Hematopoietic multipotent progenitor cell treated with erythropoietin and hydrocortisone succinate and interleukin-3 and kit ligand, for 15 days (in vitro differentiated cells): ENCODE measurements around the gene TEKTIP1.
A peak's percentile ranks its signal among the peaks of the same experiment; 100 is the strongest.

Experiments used
- DNase-seq: peaks from one replicate; pipeline ENCODE4 v3.0.0-alpha.2; 2015; ENCODE audit warnings: low spot score

TEKTIP1 gene

DNA sequence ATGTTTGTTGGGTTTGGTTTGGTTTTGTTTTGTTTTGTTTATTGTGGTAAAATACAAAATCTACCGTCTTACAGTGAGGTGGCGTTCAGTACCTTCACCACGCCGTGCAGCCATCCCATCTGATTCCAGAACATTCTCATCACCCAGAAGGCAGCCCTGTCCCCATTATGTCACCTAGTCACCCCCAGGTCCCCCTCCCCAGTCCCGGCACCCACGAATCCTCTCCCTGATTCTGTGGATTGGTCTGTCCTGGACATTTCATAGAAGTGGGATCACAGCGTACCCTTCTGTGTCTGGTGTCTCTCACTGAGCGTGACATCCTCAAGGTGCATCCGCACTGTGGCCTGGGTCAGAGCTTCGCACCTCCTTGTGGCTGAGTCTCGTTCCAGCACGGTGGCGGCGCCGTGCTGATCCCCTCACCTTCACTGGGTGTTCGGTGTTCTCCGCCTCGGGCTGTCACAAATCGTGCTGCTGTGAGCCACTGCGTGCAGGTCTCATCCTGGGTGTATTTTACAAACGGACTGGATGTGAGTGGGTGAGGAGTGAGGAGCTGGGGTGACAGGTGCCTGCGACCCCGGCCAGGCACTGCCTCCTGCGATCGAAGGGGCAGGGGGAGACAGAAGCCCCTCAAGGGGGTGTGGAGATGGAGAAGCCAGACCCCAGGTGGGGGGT lies 580 bp upstream of the TEKTIP1 start:
- no peak for DNase-seq

DNA sequence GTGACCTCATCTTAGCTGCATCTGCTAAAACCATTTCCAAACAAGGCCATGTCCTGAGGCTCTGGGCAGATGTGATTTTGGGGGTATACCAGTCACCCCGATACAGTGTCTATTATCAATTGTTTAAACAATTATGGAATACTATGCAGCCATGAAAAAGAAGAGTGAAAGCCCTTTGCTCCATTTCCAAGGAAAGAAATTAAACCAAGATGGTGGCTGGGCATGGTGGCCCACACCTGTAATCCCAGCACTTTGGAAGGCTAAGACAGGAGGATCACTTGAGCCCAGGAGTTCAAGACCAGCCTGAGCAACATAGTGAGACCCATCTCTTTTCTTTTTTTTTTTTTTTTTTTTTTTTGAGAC lies 763 bp downstream of the TEKTIP1 start:
- DNase-seq, result no peak

DNA sequence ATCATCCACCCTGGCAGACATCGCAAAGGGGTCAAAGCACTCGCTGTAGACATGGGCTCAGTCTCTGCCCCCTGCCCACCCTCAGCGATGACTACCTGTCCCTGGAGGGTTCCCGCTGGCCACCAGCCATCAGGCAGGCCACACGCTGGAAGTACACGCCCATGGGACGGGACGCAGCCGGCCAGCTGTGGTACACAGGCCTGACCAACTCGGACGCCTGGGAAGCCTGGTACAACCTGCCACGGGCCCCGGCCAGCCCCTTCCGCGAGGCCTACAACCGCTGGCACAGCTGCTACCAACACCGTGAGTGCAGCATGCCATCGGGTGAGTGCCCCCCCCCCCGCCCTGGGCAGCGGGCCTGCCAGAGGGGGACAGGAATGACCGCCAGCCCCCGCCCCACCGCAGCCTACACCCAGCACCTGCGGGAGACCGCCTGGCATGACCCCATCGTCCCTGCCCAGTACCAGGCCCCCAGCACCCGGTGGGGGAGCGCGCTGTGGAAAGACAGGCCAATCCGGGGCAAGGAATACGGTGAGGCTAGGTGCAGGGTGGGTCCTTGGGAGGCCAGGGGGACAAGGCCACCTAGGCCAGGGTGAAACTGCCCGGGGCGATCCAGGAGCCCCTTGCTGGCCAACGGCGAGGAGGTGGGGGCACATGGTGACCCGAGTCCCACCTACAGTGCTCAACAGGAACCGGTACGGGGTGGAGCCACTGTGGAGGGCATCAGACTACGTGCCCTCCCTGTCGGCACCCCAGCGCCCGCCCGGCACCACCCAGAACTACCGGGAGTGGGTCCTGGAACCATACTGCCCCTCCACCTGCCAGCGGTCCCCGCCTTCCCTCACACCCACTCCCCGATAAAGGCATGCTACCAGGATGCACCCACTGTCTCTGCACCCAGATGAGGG lies 4.4 kb downstream of the TEKTIP1 start:
- DNase-seq, result no peak

DNA sequence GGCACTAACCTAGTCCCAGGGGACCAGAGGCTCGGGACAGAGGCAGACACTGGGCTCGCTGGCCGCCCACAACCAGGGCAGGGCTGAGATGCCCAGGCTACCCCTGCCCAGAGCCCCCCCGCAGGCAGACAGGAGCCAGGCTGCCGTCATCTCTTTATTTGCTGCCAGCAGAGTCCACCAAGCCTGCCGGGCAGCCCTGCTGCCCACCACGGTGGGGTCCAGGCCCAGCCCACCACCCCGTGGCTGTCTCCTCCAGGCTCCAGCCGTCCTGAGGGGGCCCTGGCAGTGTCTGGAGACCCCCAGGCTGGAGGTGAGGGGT lies 5.0 kb downstream of the TEKTIP1 start:
- no peak for DNase-seq

DNA sequence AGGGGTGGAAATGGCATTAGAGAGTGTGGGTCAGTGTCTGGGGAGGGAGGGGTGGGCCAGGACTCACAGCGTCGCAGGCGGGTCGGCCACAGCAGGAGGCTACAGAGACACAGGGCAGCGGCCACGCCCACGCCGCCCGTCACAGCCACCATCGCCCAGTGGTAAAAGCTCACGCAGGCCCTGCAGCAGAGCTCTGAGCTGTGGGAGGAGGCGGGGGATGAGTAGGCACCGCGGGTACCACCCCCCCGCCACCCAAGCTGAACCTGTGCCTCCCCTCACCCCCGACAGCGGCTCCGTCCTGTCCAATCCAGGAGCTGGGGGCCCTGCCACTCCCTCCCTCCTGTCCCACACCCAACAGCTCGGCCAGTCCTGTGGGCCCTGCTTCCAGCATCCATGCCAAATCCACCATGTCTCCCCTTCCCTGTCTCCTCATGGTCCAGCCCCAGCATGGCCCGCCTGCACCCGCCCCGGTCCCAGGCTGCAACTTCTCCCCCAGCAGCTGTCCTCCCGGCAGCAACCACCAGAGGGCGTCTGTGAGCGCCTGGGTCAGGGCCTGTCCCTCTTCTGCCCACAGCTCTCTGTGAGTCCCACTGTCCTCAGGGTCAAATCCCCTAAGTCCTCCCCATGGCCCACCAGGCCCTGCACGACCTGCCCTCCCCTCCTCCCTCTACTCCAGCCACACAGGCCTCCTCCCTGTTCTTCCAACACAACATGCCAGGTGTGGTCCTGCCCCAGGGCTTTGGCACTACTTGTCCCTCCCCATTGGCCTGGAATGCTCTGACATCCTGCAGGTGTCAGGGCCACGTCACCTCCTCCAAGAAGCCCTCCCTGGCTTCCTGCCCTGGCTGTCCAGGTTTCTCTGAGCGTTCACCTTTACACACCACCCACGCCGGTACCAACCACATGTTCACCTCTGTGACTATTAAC lies 6.0 kb downstream of the TEKTIP1 start:
- peak; percentile 79 for DNase-seq

DNA sequence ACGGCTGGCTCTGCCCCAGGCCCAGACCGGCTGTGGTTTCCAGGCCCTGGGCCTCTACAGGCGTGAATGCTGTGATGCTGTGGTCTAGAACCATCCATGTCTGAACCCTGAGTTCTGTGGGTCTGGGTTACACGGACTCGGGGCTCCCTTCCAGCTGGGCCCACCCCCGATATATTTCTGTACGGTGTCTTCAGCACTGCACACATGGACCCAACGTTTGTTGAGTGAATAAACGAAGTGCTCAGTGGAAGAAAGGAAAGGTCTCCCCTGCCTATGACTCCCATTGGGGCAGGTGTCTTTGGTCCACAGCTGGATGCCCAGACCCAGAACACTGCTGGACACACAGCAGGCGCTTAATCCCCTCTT lies 6.7 kb downstream of the TEKTIP1 start:
- DNase-seq, result no peak

DNA sequence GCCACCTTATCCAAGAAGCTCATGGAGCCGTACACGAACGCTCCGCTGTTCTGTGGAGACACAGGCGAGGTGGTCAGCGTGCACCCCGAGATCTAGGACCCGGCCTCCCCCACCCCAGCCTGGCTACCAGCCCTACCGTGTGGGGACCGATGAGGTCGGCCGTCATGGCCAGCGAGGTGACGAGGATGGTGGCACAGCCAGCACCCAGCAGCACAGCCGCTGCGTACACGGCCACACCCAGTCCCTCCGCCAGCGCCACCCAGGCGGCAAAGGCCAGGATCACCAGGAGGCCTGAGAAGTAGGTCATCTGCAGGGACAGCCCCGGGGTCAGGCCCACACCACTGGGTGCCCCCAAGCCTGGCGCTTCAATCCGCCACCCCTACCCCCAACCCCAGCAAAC lies 7.1 kb downstream of the TEKTIP1 start:
- DNase-seq, result no peak

DNA sequence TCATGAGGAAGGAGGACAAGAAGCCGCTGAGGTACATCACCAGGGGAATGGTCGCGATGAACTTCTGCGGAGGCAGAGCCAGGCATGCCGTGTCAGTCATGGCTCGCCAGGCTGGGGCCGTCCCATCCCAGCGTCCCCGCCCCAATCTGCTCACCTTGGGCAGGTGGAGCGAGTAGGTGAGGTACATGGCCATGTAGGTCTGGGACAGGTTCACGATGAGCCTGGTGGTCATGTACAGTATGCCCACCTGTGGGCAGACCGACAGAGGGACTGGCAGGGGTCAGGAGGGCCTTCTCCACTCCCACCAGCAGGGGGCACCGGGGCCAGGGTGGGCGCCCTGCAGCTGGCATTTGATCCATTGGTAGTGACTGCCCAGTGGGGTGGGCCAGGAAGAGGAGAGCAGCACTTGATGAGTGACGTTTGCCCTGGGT lies 8.3 kb downstream of the TEKTIP1 start:
- peak; percentile 40 for DNase-seq

DNA sequence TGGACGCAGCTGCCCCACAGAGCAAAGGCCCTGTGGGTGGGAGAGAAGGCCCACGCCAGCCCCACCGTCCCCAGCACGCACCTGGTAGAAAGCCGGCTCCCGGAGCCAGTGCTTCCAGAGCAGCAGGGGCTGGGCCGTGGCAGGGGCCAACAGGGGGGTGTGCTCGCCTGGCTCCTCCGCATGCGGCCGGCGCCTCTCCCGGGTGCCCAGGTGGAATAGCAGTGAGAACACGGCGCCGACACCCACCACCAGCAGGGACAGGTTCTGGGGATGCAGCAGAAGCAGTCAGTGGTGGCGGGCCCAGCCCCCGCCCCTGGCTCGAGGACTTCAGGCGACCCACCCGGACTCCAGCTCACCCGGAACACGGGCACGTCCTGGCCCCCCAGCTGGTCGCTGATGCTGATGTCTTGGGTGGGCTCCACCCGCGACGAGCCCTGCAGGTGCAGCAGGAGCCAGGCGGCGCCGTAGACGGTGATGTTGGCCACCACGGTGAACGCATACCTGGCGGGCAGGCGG lies 8.9 kb downstream of the TEKTIP1 start:
- no peak for DNase-seq

DNA sequence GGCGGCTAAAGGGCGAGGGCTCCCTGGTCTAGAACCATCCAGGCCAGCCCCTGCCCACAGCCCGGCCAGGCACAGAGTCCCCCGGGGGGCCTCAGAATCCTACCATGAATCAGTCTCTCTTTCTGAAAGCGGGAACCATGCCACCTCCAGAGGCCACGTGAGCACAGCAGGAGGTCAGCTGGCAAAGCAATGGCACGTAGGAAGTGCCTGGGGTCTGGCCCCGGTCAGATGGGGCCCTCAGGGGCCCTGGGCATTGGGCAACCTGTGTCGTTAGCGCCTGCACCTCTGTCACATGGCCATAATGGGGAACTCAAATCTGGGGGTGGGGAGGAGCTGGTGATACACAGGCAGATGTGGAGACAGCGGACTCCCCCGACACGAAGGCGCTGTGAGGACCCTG lies 9.6 kb downstream of the TEKTIP1 start:
- no peak for DNase-seq

DNA sequence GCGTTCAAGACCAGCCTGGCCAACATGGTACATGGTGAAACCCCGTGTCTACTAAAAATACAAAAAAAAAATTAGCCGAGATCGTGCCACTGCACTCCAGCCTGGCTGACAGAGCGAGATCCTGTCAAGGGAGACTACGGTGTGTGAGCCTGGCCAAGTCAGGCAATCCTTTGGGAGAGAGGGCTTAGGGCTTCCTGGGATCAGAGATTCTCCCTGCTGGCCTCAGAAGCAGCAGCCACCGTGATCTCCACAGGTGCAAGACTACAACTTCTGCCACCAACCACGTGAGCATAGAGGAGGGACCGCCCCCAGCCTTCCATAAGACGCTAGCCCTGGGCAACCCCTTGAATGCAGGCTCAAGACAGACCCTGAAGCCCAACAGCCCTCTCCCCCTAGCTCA lies 10.8 kb downstream of the TEKTIP1 start:
- DNase-seq, result no peak

DNA sequence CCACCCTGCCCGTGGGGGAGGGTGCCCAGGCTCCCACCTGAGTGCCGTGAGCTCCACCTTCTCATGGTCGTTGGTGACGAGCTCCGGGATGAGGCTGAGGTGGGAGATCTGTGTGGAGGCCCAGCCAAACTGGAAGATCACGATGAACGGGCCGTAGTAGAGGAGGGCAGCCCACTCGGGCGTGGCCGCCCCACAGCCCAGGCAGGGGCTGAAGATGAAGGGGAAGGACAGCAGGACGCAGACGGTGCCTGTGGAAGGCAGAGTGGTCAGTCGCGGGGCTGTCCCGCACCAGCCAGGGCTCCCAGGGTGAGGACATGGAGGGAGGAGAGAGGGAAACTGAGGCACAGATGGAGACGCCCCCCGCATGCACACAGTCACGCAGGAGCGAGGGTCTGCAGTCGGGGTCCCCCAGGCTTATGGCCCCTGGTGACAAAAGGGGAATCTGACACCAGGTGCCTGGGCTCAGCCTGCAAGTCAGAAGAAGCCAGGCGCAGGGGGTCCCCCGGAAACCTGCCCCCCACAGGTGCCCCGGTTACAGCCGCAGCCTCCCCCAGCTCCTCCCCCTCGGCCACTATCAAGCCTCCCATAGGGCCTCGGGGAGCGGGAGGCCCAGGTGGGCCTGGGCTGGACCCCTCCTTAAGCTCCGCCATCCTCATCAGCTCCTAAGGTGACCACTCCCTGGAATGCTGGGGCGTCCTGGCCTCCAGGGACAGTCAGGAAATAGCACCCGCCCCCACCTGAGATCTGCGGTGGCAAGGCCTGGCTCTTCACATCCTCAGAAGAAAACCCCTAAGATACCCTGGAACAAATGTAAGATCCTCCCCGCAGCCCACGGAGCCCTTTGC lies 12.2 kb downstream of the TEKTIP1 start:
- DNase-seq, result no peak

DNA sequence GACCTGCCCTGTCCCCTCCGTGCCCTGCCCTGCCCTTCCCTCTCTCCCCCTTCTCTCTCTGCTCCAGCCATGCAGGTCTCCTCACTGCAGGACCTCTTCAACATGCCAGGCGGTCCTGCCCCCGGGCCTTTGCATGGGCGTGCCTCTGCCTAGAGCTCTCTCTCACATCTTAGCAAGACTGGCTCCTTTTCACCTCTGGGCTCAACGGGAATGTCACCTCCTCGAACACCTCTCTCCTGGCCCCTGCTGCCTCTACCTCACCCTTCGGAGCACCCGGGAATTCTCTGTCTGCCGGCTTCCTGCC lies 12.8 kb downstream of the TEKTIP1 start:
- DNase-seq, result no peak

DNA sequence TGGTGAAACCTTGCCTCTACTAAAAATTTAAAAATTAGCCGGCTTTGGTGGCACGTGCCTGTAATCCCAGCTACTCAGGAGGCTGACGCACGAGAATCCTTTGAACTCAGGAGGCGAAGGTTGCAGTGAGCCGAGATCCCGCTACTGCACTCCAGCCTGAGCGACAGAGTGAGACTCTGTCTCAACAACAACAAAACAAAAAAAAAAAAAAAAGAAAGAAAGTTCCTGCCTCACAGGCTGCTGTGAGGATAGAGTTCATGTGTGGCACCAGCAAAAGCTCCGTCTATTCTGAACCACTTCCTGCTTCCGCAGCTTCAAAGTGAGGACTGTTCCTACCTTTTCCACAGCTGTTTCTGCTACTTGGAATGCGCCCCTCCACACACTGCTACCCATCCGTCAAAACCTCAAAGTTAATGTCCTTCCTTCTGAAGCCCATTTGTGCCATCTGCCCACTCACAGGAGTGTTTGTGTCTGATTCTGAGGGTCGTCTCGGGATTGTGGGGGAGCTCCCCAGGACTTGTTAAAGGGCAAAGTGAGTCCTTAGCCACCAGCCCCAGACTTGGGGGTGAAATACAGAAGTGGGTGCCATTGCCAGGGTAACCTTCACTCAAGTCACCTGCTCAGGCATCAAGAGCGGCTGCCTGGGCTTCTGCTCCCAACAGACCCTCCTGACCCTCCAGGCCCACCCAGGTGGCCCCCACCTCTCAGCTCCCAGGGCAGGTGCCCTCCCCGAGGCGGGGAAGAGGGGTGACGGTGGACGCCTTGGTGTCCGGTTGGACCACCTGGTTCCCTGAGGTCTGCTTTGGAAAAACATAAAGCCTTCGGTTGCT lies 15.5 kb downstream of the TEKTIP1 start:
- no peak for DNase-seq

DNA sequence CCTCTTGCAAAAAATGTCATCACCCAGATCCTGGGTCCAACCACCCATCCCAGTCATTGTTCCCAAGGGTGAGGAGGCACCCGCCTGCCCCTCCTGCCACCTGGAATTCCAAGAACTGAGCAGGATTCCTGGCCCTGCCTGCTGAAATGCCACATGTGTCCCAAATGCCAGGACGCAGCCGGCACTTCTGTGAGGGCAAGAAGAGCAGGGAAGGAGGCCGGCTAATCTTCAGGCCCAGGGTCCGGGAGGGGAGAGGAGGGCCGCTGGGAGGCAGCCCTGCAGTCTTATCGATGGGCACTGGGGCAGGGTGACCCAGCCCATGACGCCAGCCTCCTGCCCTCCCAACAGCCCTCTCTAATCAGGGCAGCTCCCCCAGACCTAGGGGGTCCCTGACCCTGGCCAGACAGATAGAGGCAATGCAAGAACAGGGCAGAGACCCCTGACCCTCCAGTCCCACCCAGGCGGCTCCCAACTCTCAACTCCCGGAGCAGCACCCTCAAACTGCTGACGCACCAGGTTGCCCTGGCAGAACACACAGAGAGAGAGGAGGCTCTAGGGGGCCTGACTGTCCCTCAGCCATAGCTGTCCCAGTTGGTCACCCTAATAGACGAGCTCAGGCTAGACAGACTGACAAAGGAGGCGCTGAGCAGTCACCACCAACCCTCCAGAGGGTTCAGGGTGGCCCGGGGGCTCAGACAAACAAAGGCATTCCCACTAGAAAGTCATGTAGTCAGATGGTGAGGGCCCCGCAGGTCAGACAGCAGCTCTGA lies 16.9 kb downstream of the TEKTIP1 start:
- DNase-seq, result peak; percentile 27

DNA sequence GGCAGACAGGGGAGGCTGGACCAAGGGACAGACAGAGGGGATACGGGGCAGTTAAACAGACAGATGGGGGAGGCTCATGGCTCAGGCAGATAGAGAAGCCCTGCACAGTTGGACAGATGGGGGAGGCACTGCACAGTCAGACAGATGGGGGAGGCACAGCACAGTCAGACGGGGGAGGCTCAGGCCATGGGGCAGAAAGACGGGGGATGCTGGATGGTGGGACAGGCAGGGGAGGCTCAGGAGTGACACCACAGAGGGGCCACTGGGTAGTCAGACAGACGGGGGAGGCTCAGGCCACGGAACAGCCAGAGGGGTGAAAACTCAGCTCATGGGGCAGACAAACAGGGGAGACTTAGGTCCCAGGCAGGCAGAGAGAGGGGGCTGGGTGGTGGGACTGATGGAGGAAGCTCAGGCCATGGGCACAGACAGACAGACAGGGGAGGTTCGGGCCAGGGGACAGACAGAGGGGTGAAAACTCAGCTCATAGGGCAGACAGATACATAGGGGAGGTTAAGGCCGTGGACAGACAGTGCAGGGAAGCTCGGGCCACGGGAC lies 17.5 kb downstream of the TEKTIP1 start:
- no peak for DNase-seq

DNA sequence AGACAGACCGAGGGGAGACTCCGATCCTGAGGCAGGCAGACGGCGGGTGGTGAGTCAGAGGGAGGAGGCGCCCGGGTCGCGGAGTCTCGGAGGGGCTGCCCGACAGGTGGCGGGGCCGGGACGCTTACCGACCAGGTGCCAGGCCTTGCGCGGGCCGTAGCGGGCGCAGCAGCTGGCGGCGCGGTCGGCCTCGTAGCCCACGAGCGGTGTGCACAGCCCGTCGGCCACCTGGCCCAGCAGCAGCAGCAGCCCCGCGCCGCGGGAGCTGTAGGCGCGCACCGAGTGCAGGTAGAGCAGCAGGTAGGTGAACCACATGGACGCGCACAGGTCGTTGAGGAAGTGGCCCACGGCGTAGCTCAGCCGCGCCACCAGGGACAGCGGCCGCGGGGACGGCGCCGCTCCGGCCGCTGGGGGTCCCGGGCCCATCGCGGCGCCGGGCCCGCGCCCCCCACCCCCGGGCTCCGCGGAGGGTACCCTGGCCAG lies 18.0 kb downstream of the TEKTIP1 start:
- peak; percentile 33 for DNase-seq

DNA sequence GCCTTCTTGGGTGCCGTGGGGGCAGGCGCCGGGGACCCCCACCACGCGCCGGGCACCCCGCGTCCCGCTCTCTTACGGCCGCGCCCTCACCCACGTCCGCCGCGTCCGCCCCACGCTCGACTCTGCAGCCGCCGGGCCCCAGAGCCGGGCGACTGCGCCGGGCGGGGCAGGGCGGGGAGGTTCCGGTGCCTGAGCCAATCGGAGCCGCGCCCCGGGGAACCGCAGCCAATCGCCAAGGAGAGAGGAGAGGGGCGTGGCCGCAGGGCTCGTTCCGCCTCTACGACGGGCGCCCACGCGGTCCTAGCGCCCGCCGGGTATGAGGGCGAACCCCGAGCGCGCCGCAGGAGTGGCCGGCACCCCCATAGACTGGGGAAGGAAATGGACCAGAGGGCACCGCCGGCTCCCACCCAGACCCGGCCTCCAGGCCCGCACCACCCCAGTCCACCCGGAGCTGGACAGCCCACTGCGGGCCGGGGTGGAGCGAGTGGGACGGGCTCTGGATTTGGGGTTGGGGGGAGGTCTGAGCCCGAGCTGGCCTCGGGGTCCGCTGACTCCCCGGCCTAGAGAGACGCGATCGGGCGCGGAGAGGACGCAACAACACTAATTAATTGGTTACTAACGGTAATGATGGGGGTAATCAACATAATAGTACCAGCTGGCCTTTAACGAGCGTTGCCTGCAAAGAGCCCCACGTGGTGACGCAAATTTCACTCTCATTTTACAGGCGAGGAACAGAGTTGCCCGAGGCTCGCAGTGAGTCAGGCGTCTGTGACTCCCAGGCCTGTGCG lies 18.7 kb downstream of the TEKTIP1 start, which contains the start of gene MFSD12:
MFSD12 (minus strand) TSS at position 126 of the 788 bp plus-strand sequence. CDS start 183 bp downstream, outside the sequence.
- DNase-seq, result peak; percentile 97
